CD14-positive monocyte (primary cell): Measurements from ENCODE around the gene INPP5B. TPM values are rescaled to one million over a fixed set of nuclear protein-coding genes. Genes with fewer than 3 reads are reported as not detected.
"Not testable (repeated sequence)": the region's sequence is repeated elsewhere in the genome, so short reads cannot be mapped to it uniquely, and the experiment has no call there.

Experiments
- DNase-seq, 3 donors: peaks; one replicate each; pipeline ENCODE4 v3.0.0-alpha.2; 2011 to 2022
- H2AFZ ChIP-seq: 2 replicates; pipeline ENCODE4 v1.6.0; 2012; ENCODE audit warnings: mild to moderate bottlenecking, low read depth, low read length, inconsistent platforms; ENCODE audit not compliant: insufficient read depth, poor library complexity, severe bottlenecking
- H3K27ac ChIP-seq, 2 donors: 1 replicate in 1 of 2; 2 replicates in 1 of 2; pipeline ENCODE4 v1.5.1; 2012 to 2013; ENCODE audit warnings: low read length in 2 of 2, control low read depth in 1 of 2, inconsistent platforms in 1 of 2, low read depth in 1 of 2, mild to moderate bottlenecking in 1 of 2
- H3K27me3 ChIP-seq, 2 donors: one replicate each; pipeline versions ENCODE4 v1.6.0 to v1.6.1; 2011 to 2013; ENCODE audit warnings: low read length in 2 of 2; ENCODE audit not compliant: control insufficient read depth in 2 of 2, insufficient read depth in 2 of 2
- H3K36me3 ChIP-seq, 2 donors: replicated peaks in 1 of 2; 1 replicate in 1 of 2; 2 replicates in 1 of 2; pipeline versions ENCODE4 v1.5.1 to v1.6.1; 2012 to 2013; ENCODE audit warnings: low read length in 2 of 2, control low read depth in 1 of 2, inconsistent platforms in 1 of 2, mild to moderate bottlenecking in 1 of 2; ENCODE audit not compliant: insufficient read depth in 2 of 2, control insufficient read depth in 1 of 2
- H3K4me1 ChIP-seq, 2 donors: 1 replicate in 1 of 2; 2 replicates in 1 of 2; pipeline versions ENCODE4 v1.5.1 to v1.6.1; 2012 to 2013; ENCODE audit warnings: low read length in 2 of 2, control low read depth in 1 of 2, inconsistent platforms in 1 of 2, mild to moderate bottlenecking in 1 of 2, moderate library complexity in 1 of 2; ENCODE audit not compliant: insufficient read depth in 2 of 2, control insufficient read depth in 1 of 2
- H3K4me2 ChIP-seq: replicated peaks from 2 replicates; pipeline ENCODE3; 2012; ENCODE audit warnings: low read length, moderate library complexity, mild to moderate bottlenecking; ENCODE audit not compliant: poor library complexity, severe bottlenecking; ENCODE audit errors: extremely low read depth
- H3K4me3 ChIP-seq, 3 experiments: fragments of 200-600 bp in 1 of 3; sonication (generic) in 1 of 3; replicated peaks in 1 of 3; 1 replicate in 2 of 3; 2 replicates in 1 of 3; pipeline ENCODE4 v1.5.1; 2011 to 2013; ENCODE audit warnings: low read length in 3 of 3, mild to moderate bottlenecking in 3 of 3, control low read depth in 2 of 3, low read depth in 2 of 3, inconsistent platforms in 1 of 3, moderate library complexity in 1 of 3
- H3K79me2 ChIP-seq: 2 replicates; pipeline ENCODE4 v1.6.0; 2012; ENCODE audit warnings: mild to moderate bottlenecking, control low read depth, inconsistent platforms, low read length, moderate library complexity; ENCODE audit not compliant: insufficient read depth
- H3K9ac ChIP-seq: 2 replicates; pipeline ENCODE4 v1.6.0; 2017; ENCODE audit warnings: low read length, mild to moderate bottlenecking; ENCODE audit not compliant: insufficient read depth, poor library complexity, severe bottlenecking
- H3K9me3 ChIP-seq, 2 donors: replicated peaks in 1 of 2; 1 replicate in 1 of 2; 2 replicates in 1 of 2; pipeline versions ENCODE4 v1.5.1 to v1.6.1; 2012 to 2013; ENCODE audit warnings: low read length in 2 of 2, control low read depth in 1 of 2; ENCODE audit not compliant: control insufficient read depth in 1 of 2, insufficient read depth in 1 of 2
- H4K20me1 ChIP-seq: 2 replicates; pipeline ENCODE4 v1.6.0; 2012; ENCODE audit warnings: mild to moderate bottlenecking, low read length, control low read depth, moderate library complexity; ENCODE audit not compliant: insufficient read depth
- H3K27ac Mint-ChIP-seq, 7 donors: one replicate each; pipeline ENCODE4 v1.8.0; 2020; ENCODE audit warnings: mild to moderate bottlenecking in 7 of 7, mixed read lengths in 7 of 7, moderate library complexity in 6 of 7, inconsistent platforms in 2 of 7
- H3K27me3 Mint-ChIP-seq, 3 donors: one replicate each; pipeline ENCODE4 v1.8.0; 2021 to 2022; ENCODE audit warnings: low read depth in 3 of 3, mild to moderate bottlenecking in 3 of 3, mixed read lengths in 3 of 3, moderate library complexity in 3 of 3, inconsistent platforms in 1 of 3
- H3K36me3 Mint-ChIP-seq, 2 donors: one replicate each; pipeline ENCODE4 v1.8.0; 2020; ENCODE audit warnings: mixed read lengths in 2 of 2, inconsistent platforms in 1 of 2, mild to moderate bottlenecking in 1 of 2
- H3K4me1 Mint-ChIP-seq: one replicate; pipeline ENCODE4 v1.8.0; 2020; ENCODE audit warnings: mild to moderate bottlenecking, mixed read lengths
- H3K4me3 Mint-ChIP-seq, 2 donors: one replicate each; pipeline ENCODE4 v1.8.0; 2020; ENCODE audit warnings: mild to moderate bottlenecking in 2 of 2, mixed read lengths in 2 of 2, moderate library complexity in 1 of 2
- H3K9me3 Mint-ChIP-seq, 7 donors: one replicate each; pipeline ENCODE4 v1.8.0; 2020 to 2022; ENCODE audit warnings: mixed read lengths in 7 of 7, mild to moderate bottlenecking in 6 of 7, moderate library complexity in 6 of 7, inconsistent platforms in 2 of 7
- CTCF ChIP-seq: fragments of 200-600 bp; IDR thresholded peaks from one replicate; pipeline ENCODE4 v1.8.0; 2022; ENCODE audit warnings: antibody characterized with exemption, mild to moderate bottlenecking
- WGBS: methylation state at CpG from one replicate; pipeline ENCODE4 v1.1.5; 2013; ENCODE audit warnings: missing lambda C conversion rate; ENCODE audit not compliant: insufficient coverage; 5-methylcytosine and 5-hydroxymethylcytosine counted together
- intact Hi-C, 2 donors: fragments of 100-400 bp; cut with micrococcal nuclease; formaldehyde crosslinking; loops; one replicate each; pipeline versions ENCODE4 v1.15.0 to v1.15.1; 2023
- polyA plus RNA-seq, 3 donors: library from polyadenylated mRNA; depleted of rRNA in 1 of 3; unstranded in 2 of 3; stranded (reverse) in 1 of 3; fragments of 300-500 nt in 2 of 3; fragments of >200 nt in 1 of 3; fragmentation: Illumina TruSeq in 2 of 3; gene quantifications; 1 replicate in 2 of 3; 2 replicates in 1 of 3; pipeline ENCODE4 v1.2.3, GENCODE V29; 2012 to 2021

Gene INPP5B
- polyA plus RNA-seq, 3 donors = 3.0 to 13.1 (median 5.8) TPM

- Histone ChIP-seq H3K4me2 (no peak overlapping the region), H3K36me3 (peaks cover 60 to 85% of the 10 kb centered on the region in 2 donors), H3K4me3 (no peak overlapping the region), H3K4me1 (no peaks in the 10 kb centered on the region), H3K9me3 (no peaks in the 10 kb centered on the region), H3K79me2 (no peaks in the 10 kb centered on the region), H3K27ac (no peak overlapping the region), H2AFZ (no peak overlapping the region), H4K20me1 (no peaks in the 10 kb centered on the region), H3K27me3 (no peaks in the 10 kb centered on the region), H3K9ac (no peak overlapping the region)
- Mint-ChIP-seq H3K27me3 (no peaks in the 10 kb centered on the region), H3K9me3 (no peaks in the 10 kb centered on the region), H3K36me3 (peaks cover 70 to 94% of the 10 kb centered on the region in 2 donors), H3K4me3 (no peak overlapping the region), H3K4me1 (no peaks in the 10 kb centered on the region), H3K27ac (peak overlapping the region in 1 of 7 donors; percentile 54)
- DNase-seq = no peak
- intact Hi-C loops = no loop called here
- WGBS = 95% methylated on average over 3 of the region's 4 CpGs
- no peak for TF ChIP-seq CTCF
Measured at GRCh38 chr1:37965301-37965700, 18.4 kb upstream of the INPP5B start.

- H3K4me1 Mint-ChIP-seq, H3K4me2 ChIP-seq, H3K4me3 Mint-ChIP-seq, H3K79me2 ChIP-seq, H2AFZ ChIP-seq, H3K27me3 ChIP-seq, H3K9me3 ChIP-seq, DNase-seq, H3K9ac ChIP-seq, H3K27ac ChIP-seq, H3K4me1 ChIP-seq, intact Hi-C loops, H3K9me3 Mint-ChIP-seq, H3K4me3 ChIP-seq, H3K27me3 Mint-ChIP-seq, H4K20me1 ChIP-seq: not testable (repeated sequence)
- H3K27ac Mint-ChIP-seq = peak overlapping the region in 2 of 7 donors; percentile 23 to 25
- H3K36me3 Mint-ChIP-seq = peaks cover 71 to 94% of the 10 kb centered on the region in 2 donors
- 94% methylated on average over 8 of the region's 12 CpGs for WGBS
- H3K36me3 ChIP-seq = peaks cover 62 to 85% of the 10 kb centered on the region in 2 donors
Measured at GRCh38 chr1:37964106-37964505, 17.3 kb upstream of the INPP5B start.
